ENCODE results near the gene VPS45.
"Not testable (repeated sequence)": the region's sequence is repeated elsewhere in the genome, so short reads cannot be mapped to it uniquely, and the experiment has no call there.

Gene VPS45

GRCh38 chr1:150134537-150134936 lies 67.0 kb downstream of the VPS45 start:
- no peak for DNase-seq (ENCODE audit: low read depth)

- DNase-seq (ENCODE audit: low read depth), result not testable (repeated sequence)
Observed at GRCh38 chr1:150135400-150135799, 67.8 kb downstream of the VPS45 start.

- DNase-seq (ENCODE audit: low read depth), result no peak
Observed at GRCh38 chr1:150138044-150138443, 70.5 kb downstream of the VPS45 start.

- DNase-seq (ENCODE audit: low read depth), result no peak
Observed at GRCh38 chr1:150141452-150141851, 73.9 kb downstream of the VPS45 start.

- DNase-seq (ENCODE audit: low read depth), result no peak
Observed at GRCh38 chr1:150142083-150142482, 74.5 kb downstream of the VPS45 start.

- no peak for DNase-seq (ENCODE audit: low read depth)
Observed at GRCh38 chr1:150144606-150145005, 77.0 kb downstream of the VPS45 start.

- not testable (repeated sequence) for DNase-seq (ENCODE audit: low read depth)
Observed at GRCh38 chr1:150146016-150146415, 78.4 kb downstream of the VPS45 start.

GRCh38 chr1:150146849-150147542 lies 79.4 kb downstream of the VPS45 start:
- no peak for DNase-seq (ENCODE audit: low read depth)

GRCh38 chr1:150148837-150149270 lies 81.3 kb downstream of the VPS45 start:
- no peak for DNase-seq (ENCODE audit: low read depth)

GRCh38 chr1:150149271-150150132 lies 81.9 kb downstream of the VPS45 start, which contains the start of gene PLEKHO1:
Gene PLEKHO1 (plus strand): TSS chr1:150149916. CDS start chr1:150150258, 342 bp downstream.
- DNase-seq (ENCODE audit: low read depth), result peak; percentile 68

- DNase-seq (ENCODE audit: low read depth), result no peak
Observed at GRCh38 chr1:150150133-150151021, 82.8 kb downstream of the VPS45 start.

GRCh38 chr1:150151291-150152181 lies 84.0 kb downstream of the VPS45 start:
- peak; percentile 37 for DNase-seq (ENCODE audit: low read depth)

GRCh38 chr1:150152182-150152536 lies 84.6 kb downstream of the VPS45 start:
- no peak for DNase-seq (ENCODE audit: low read depth)

- no peak for DNase-seq (ENCODE audit: low read depth)
Observed at GRCh38 chr1:150152772-150153456, 85.3 kb downstream of the VPS45 start.

- no peak for DNase-seq (ENCODE audit: low read depth)
Observed at GRCh38 chr1:150154143-150154542, 86.6 kb downstream of the VPS45 start.

GRCh38 chr1:150155413-150156071 lies 88.0 kb downstream of the VPS45 start:
- no peak for DNase-seq (ENCODE audit: low read depth)

GRCh38 chr1:150156868-150157603 lies 89.5 kb downstream of the VPS45 start:
- DNase-seq (ENCODE audit: low read depth), result no peak

- no peak for DNase-seq (ENCODE audit: low read depth)
Observed at GRCh38 chr1:150159550-150159949, 92.0 kb downstream of the VPS45 start.

GRCh38 chr1:150160964-150161621 lies 93.5 kb downstream of the VPS45 start:
- no peak for DNase-seq (ENCODE audit: low read depth)
